Right forelimb (tissue), 1 donor: ENCODE data around the gene ITPR2.
"Not testable (repeated sequence)": the region's sequence is repeated elsewhere in the genome, so short reads cannot be mapped to it uniquely, and the experiment has no call there.

Source experiments
- DNase-seq: peaks from one replicate; pipeline ENCODE4 v3.0.0-alpha.2; 2018

The ITPR2 gene

GRCh38 chr12:26750531-26751175 is 82.3 kb downstream of the ITPR2 start:
- DNase-seq = no peak

DNA sequence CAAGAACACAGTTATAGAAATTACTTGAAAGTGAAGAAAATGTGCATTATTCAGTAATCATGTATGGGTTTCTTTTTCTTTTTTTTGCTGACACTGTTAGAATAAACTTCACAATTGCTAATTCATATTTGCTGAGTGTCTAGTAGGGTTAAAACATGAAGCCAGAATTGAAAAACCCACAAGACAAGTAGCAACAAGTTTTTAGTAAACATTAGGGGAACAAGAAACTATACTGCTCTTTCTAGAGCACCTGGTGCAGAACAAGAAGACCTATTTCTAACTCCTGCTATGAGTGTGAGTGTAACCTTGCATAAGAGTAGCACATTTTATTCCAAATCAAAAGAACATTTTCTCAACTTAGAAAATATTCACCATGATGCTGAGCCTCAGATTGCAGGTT is 83.2 kb downstream of the ITPR2 start:
- DNase-seq = no peak

DNA sequence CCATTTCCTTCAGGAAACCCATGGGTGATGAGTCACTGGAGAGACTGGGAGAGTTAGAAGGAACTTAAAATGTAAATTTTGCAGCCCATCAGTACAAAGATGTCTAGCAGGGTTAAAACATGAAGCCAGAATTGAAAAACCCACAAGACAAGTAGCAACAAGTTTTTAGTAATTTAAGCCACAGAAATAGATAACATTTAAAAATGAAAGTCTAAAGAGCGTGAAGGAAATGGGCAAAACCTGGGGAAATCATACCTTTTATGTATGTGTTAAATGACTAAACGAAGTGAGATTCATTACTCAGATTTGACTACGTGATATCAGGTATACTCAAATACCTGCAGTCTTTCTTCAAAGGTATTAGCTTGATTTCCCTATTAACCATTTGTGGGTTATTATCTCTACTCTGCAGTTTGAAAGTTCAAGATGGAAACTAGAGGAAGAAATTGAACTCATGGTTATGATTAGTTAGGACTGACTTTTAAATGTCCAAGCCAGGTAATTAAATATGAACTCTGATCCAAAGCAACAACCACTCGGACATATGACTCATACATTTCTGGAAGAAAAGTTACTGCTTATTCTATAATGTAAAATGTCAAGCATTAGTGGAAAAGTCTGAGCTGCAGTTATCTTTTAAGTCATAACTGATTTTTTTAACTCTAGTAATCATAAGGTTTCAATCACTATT is 84.1 kb downstream of the ITPR2 start:
- DNase-seq = no peak

DNA sequence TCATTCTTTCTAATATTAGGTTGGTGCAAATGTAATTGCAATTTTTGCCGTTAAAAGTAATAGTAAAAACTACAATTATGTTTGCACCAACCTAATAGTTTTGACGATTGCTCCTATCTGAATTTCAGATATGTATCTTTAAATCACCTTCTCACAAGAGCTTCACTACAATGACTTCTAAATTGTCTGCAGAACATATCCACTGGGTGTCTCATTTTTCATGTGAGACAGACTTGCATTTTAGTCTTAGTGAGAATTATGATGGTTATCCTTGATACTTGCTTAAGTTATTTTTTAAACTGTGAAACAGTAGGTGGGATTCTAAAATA is 84.6 kb downstream of the ITPR2 start:
- no peak for DNase-seq

DNA sequence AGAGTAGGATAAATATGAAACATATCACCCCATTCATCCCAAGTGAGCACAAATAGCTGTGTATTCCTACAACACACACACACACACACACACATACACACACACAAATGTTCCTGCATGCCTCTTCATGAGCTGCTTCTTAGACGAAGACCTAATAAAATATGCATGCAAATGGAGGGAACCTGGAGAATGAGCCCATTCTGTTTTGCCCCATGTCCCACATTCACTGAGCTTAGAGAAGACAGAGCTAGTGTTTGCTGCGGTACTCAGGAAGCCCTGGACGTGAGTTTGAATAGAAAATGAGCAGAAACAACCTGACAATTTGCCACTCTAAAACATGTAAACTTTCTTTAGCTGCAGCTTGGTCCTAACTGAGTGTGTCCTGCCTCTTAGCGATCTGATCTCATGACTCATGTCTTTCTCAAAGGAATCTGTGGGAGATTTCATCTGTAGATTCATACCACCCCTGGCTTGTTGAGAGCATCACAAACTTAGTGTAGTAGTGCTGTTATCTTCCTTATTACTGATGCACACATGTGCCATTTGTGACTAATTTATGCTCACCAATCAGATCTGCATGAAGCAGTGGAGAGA is 86.8 kb downstream of the ITPR2 start:
- DNase-seq = no peak

- no peak for DNase-seq
Observed at GRCh38 chr12:26744697-26745440, 88.1 kb downstream of the ITPR2 start.

GRCh38 chr12:26744042-26744626 is 88.9 kb downstream of the ITPR2 start:
- DNase-seq = no peak

DNA sequence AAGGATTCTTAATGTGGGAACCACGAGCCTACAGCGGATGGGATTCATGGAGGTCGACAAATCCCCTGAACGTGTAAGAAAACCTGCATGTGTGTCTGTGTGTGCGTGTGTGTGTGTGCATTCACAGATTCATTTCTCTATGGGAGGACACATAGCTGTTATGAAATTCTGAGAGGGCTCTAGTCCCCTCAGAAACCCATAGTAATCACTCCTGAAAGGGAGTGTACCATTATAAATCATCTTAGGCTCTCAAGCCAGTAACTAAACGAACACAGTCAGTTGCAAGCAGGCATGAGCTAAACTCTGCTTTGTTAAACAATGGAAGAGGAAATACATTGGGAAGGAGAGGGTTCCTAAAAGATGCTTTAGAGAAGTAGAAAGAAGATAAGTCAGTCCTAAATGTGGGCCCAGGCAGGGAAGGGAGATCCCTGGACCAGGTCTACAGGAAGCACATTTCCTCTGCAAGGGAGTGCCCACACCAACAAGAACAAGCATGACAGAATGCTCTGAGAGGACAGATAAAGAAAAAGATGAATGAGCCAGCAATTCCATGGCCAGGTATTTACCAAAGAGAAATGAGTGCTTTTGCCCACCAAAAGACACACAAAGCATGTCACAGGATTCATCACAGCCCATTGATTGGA is 91.3 kb downstream of the ITPR2 start:
- no peak for DNase-seq

- DNase-seq = no peak
Observed at GRCh38 chr12:26740991-26741390, 92.0 kb downstream of the ITPR2 start.

- DNase-seq = no peak
Observed at GRCh38 chr12:26740348-26740747, 92.6 kb downstream of the ITPR2 start.

DNA sequence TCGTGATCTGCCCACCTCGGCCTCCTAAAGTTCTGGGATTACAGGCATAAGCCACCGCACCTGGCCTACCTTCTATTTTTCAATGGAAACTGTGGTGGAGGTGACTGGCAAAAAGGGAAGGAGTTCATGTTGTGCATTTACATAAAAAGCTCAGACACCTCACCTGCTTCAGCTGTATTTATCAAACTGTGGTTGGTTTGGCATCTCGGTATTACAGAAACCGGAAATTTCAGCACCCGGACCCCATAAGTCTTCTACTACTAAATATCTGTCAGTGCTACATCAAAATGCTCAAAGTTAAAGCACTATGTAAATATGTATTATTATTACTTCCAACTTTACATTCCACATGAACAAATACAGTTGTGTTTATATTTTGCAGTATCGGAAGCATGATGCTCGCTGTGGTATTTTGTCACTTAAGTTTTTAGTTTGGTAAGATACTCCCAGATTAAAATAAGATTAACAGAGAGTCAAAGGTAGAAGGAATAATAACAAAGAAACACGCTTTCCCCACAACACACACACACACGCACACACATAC is 95.4 kb downstream of the ITPR2 start:
- no peak for DNase-seq

DNA sequence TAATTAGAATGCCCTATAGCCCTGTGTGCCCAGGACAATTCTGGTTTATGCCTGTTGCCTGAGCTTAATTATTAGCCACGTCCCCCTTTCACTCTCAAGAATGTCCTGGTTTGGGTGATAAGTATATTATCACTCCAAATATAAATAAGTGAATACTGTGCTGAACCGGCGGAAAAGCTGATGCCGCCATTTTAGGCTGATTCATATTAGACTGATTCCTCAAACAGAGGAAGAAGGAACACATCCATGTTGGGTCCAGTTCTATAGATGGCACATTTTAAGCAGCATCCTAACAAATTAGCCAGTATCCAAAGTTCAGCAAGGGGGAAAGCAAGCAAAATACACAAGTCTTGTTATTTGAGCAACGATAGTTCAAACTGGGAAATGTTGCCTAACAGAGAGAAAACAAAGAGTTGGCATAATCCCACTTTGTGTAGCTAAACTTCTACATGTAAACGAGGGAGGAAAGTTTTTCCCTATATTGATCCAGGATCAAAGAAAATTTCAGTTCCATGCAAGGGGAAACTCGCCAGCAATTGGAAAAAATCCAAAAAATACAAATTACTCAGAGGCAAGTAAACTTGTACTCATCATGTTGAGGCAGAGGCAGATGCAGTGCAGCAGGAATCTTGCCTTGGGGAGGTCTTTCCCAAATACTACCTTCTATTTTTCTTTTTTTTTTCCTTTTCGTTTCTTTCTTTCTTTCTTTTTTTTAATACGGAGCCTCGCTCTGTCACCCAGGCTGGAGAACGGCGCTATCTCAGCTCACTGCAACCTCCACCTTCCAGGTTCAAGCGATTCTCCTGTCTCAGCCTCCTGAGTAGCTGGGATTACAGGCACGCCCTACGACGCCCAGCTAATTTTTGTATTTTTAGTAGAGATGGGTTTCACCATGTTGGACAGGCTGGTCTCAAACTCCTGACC is 96.2 kb downstream of the ITPR2 start:
- no peak for DNase-seq

- DNase-seq = no peak
Observed at GRCh38 chr12:26735249-26735639, 97.8 kb downstream of the ITPR2 start.

DNA sequence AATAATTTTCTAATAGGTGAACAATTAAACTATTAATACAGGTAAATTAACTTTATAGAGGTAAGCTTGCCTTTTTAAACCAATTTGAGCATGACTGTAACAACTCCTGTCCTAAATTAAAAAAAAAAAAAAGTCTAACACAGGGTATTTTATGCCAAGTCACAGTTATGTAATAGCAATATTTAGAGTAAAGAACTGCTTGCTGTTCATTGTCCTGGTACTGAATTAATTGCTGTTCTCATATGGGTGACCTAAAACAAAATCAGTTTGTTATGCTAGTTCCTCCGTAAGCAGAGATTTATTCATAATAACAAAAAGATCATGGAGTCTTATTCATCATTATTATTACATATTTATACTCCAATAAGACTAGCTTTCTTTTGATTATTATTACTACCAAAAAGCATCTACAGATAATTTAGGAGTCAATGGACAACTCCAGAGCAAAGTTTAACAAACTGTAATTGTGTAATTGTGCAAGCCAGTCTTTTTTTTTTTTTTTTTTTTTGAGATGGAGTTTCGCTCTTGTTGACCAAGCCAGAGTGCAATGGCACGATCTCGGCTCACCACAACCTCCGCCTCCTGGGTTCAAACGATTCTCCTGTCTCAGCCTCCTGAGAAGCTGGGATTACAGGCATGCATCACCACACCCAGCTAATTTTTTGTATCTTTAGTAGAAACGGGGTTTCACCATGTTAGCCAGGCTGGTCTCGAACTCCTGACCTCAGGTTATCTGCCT is 98.3 kb downstream of the ITPR2 start:
- DNase-seq = no peak

DNA sequence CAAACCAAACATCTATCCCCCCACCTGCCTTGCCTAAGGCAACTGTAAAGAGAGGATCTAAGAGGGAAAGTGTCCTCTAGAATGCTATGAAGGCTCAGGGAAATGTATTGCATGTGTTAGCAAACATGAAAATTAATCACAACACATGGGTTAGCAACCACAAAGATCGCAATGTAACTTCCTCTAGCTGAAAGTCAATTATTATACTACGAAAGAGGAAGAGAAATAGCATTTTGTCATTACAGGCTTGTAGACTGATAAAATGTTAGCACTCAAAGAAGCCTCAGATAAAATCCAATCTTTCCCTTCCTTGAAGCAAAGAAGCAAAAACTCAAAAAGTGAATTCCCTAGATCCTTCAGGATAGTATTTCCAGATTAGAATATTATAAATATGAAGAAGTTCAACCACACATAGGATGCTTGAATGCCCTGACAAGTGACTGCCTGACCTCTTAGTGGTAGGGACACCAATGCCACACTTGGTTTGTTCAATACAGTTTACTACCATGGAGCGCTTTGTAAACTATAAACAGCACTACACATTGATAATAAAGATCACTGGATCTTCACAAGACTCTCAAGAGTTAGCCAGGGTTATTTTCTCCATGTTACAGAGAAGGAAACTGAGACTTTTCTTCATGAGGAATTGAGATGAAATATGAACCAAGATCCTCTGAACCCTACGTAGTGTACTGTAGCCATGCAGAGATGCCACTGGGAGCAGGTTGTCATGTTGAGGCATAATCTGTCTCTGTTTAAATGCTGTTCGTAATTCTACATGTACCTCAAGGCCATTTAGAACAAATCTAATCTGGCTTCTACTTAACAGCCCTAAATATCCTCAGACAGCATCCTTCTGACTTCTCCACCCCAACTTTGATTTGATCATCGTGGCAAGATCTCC is 100.7 kb downstream of the ITPR2 start:
- no peak for DNase-seq

DNA sequence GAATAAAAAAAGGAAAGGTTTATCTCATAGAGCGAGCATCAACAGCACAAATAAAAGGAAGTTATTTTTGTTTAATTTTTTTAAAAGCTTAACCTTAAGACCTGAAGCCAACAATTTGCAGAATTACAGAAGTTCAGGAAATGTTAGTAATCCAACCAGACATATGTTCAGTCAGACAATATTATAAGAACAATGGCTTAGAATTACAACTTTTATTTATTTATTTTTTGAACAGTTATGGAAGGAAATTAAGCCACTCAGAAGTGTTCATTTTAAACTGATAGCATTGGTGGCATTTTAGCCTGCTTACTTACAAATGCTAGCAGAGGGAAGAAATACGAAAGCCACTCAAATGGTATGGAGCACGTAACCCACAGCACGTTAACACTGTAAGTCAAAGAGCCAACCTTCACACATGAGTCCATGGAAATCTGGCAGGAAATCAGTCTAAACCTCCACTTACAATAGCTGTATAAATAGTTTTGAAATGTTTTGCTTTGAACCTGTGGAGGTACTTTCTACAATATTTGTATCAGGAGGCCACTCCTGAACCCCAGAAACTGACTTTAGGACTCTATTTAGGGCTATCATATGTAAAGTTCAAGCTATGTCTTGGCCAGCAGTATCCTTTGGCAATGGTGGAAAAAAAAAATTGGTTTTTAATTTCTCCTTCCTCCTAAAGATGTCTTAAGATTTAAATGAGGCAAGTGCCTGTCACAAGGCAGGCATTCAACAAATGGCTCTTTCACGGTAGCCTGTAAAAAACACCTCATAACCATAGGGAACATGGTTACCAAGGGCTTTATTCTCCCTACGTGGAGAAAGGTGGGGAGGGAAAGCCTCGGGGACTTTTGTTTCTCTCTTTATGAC is 102.3 kb downstream of the ITPR2 start:
- no peak for DNase-seq

DNA sequence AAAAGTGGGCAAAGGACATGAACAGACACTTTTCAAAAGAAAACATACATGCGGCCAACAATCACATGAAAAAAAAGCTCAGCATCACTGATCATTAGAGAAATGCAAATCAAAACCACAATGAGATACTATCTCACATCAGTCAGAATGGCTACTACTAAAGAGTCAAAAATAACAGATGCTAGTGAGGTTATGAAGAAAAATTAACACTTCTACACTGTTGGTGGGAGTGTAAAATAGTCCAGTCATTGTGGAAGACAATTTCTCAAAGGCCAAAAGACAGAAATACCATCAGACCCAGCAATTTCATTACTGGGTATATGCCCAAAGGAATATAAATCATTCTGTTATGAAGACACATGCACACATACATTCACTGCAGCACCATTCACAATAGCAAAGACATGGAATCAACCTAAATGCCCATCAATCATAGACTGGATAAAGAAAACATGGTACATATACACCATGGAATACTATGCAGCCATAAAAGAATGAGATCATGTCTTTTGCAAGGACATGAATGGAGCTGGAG is 103.8 kb downstream of the ITPR2 start:
- not testable (repeated sequence) for DNase-seq
